Diencephalon (tissue), 1 donor: ENCODE data around the gene CALHM6. TPM values are rescaled to one million over a fixed set of nuclear protein-coding genes. Genes with fewer than 3 reads are reported as not detected.

Experiments used
- total RNA-seq: library from RNA; depleted of rRNA; stranded (reverse); fragments of >200 nt; gene quantifications from one replicate; pipeline ENCODE4 v1.2.3, GENCODE V29; 2014

The CALHM6 gene
- 8.5 TPM for total RNA-seq

GRCh38 chr6:116461331-116461931, at the start of gene CALHM6:
TSS of gene CALHM6 (plus strand) at chr6:116461375. CDS start at chr6:116461930, 555 bp downstream.

GRCh38 chr6:116511424-116512110, 50.4 kb downstream of the CALHM6 start, which contains the start of gene CALHM5:
TSS of gene CALHM5 (plus strand) at chr6:116511639. CDS start at chr6:116511697, 58 bp downstream.

Other genes starting within 250 kb of the CALHM6 start
- 104 TPM for gene TSPYL4, start 207.3 kb upstream of the CALHM6 start, total RNA-seq
- gene TSPYL1, start 181.4 kb upstream of the CALHM6 start, total RNA-seq, result 176 TPM
- 20.1 TPM for gene DSE, start 90.4 kb upstream of the CALHM6 start, total RNA-seq
- gene CALHM5, start 50.3 kb downstream of the CALHM6 start, total RNA-seq, result 1.2 TPM
- gene TRAPPC3L, start 84.3 kb downstream of the CALHM6 start, total RNA-seq, result 0.69 TPM
- 0.46 TPM for gene CALHM4, start 92.4 kb downstream of the CALHM6 start, total RNA-seq
- gene RWDD1, start 110.1 kb downstream of the CALHM6 start, total RNA-seq, result 47.7 TPM
- 16.1 TPM for gene RSPH4A, start 155.1 kb downstream of the CALHM6 start, total RNA-seq
- gene ZUP1, start 207.4 kb downstream of the CALHM6 start, total RNA-seq, result 34.8 TPM
- 35.3 TPM for gene KPNA5, start 219.8 kb downstream of the CALHM6 start, total RNA-seq